Measurements from ENCODE around the gene RAPH1.

The RAPH1 gene

GRCh38 chr2:203535078-203535783, at the start of gene RAPH1:
Gene RAPH1 (minus strand): TSS chr2:203535301. CDS start chr2:203495353, 39,948 bp downstream.
- peak; percentile 7 to 26 for DNase-seq (ENCODE audit: low read depth in 2 of 2, low spot score in 1 of 2)

DNA sequence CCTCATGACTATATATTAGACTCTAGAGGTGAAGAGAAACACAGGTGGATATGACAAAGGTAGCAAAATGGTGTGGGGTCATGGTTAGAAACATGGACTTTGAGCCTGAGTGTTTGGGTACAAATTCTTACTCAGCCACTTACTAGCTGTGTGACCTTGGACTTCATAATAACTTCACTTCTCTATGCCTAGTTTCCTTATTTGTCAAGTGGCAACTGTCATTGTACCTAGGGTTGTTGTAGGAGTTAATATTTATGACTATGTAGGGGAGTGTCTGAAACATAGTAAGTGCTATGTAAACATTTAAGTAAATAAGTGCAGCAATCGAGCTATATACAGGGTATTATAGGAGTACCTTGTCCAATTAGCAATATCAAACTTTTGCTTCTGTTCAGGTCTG, 49.7 kb upstream of the RAPH1 start:
- DNase-seq (ENCODE audit: low read depth in 2 of 2, low spot score in 1 of 2), result no peak

DNA sequence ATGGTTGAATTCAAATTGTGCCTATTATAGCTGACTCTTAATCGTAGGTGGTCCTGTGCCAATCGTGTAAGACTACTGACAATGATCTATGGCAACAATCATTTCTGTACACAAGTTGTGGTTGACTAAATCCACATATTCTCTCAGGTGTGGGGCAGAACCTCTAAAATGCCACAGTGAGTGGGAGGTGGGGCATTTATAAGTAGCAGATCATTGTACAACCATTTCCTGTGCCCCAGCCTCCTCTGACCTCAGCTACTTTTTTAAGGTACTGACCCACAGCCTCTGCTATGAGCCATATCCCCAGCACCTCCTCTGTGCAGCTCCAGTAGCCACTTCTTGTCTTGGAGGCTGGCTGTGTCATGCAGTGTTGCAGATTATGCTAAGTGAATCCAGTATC, 48.6 kb upstream of the RAPH1 start:
- DNase-seq (ENCODE audit: low read depth in 2 of 2, low spot score in 1 of 2), result no peak

GRCh38 chr2:203583084-203583695, 48.1 kb upstream of the RAPH1 start:
- no peak for DNase-seq (ENCODE audit: low read depth in 2 of 2, low spot score in 1 of 2)

DNA sequence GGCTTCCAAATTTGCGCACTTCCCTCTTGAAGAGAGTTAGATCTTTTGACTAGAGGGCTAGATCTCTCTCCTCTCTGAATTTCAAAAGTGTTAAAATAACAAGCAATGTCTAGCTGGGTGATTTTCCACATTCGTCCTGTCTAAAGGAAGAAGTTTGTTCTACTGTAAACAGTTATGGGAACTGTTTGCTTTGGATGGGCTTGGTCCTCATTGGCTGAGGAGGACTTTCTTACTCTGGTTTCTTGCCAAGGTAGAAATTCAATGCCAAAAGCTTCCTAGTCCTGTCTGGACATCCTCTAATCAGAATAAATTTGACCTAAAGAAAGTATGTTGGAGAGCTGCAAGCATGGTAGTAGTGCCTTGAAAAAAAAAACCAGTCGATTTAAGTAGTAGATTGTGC, 47.4 kb upstream of the RAPH1 start:
- DNase-seq (ENCODE audit: low read depth in 2 of 2, low spot score in 1 of 2), result no peak

GRCh38 chr2:203580844-203581243, 45.7 kb upstream of the RAPH1 start:
- DNase-seq (ENCODE audit: low read depth in 2 of 2, low spot score in 1 of 2), result no peak

GRCh38 chr2:203579730-203580129, 44.6 kb upstream of the RAPH1 start:
- no peak for DNase-seq (ENCODE audit: low read depth in 2 of 2, low spot score in 1 of 2)

- DNase-seq (ENCODE audit: low read depth in 2 of 2, low spot score in 1 of 2), result no peak
These were observed 43.9 kb upstream of the RAPH1 start for GRCh38 chr2:203578759-203579643.

DNA sequence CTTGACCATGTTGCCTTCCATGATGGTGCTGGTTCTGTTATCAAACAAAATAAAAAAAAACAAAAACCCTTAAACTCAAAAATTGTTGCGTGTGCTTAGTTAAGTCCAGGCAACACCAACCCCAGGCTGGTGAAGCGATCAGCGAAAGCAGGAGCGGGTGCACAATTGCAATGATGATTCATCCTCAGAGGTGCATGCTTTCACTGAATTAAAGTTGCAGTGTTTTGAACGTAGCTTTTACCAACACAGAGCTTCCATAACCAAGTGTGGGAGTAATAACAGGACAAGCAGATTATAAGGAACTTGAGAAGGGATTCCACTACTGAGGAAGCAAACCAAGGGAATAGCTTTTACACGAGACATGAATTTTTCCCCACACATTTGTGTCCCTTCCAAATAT, 39.7 kb upstream of the RAPH1 start:
- no peak for DNase-seq (ENCODE audit: low read depth in 2 of 2, low spot score in 1 of 2)

DNA sequence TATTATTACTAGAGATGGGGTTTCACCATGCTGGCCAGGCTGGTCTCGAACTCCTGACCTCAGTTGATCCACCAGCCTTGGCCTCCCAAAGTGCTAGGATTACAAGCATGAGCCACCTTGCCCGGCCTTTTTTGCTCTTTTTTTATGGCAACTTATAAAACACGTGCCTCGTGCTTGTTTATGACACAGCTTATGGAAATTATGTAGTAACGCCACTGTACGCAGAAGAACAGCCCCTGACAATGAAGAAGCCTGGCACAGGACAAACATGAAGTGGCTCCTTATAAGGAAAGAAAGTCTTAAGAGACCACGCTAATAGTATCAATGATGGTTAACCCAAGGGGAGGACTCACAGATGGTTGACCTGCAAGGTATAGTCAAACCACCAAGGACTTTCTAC, 37.2 kb upstream of the RAPH1 start:
- DNase-seq (ENCODE audit: low read depth in 2 of 2, low spot score in 1 of 2), result no peak

DNA sequence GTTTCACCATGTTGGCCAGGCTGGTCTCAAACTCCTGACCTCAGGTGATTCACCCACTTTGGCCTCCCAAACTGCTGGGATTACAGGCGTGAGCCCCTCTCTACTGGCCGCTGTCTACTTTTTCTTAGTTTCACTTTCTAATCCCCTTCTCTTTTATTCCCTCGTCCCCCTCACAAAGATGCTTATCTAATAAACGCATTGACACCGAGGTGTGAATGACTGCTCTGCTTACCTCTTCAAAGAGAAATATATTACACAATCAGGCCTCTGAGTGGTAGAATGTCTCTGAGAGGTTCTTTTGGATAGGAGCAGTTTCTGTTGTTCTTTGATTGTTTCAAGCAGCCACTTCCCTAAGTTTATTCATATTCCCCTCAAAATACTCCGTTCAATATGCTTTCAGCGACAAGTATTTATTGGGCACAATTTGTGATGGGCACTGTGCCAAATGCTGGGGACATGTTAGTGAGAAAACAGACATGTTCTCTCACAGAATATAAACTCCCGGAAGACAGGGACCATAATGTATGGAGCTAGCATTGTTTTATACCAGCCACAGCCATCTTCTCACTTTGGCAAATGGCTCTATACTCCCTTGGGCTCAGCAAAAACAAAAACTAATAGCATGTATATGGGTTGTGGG, 34.7 kb upstream of the RAPH1 start:
- no peak for DNase-seq (ENCODE audit: low read depth in 2 of 2, low spot score in 1 of 2)

GRCh38 chr2:203567691-203568090, 32.6 kb upstream of the RAPH1 start:
- DNase-seq (ENCODE audit: low read depth in 2 of 2, low spot score in 1 of 2), result no peak

DNA sequence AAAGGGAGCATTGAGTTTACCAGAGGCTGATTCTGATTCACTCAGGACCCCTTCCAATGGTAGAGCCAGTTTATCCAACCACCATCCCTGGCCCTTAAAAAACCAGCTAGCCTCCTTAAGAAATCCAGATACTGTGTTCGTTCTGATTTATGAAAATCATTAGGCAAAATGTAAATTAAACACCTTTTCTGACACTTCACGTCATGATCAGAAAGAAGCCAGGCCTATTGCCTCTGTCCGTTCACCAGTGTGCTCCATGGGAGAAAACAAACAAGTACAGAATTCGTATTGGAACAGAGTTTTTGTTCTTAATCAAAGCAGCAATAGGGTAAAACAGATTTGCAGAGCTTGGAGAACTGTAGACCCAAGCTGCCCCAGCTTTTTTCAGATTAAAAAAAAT, 31.1 kb upstream of the RAPH1 start:
- DNase-seq (ENCODE audit: low read depth in 2 of 2, low spot score in 1 of 2), result no peak

GRCh38 chr2:203565076-203565475, 30.0 kb upstream of the RAPH1 start:
- no peak for DNase-seq (ENCODE audit: low read depth in 2 of 2, low spot score in 1 of 2)

GRCh38 chr2:203562268-203562667, 27.2 kb upstream of the RAPH1 start:
- DNase-seq (ENCODE audit: low read depth in 2 of 2, low spot score in 1 of 2), result no peak

DNA sequence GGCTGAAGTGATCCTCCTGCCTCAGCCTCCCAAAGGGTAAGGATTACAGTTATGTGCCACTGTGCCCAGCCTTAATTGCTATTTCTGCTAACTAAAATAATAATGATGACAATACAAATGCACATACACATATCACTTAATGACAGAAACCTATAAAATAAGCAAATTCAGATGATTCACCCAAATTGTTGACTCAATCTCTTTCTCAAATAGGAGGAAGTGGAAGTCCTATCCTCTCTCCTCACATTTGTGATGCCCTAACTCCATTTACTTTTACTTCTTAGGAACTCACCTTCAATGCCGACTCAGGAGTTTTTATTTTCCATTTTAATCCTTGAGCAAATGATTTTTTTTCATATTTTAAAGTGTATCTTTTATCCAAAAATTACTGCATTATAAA, 24.5 kb upstream of the RAPH1 start:
- DNase-seq (ENCODE audit: low read depth in 2 of 2, low spot score in 1 of 2), result no peak

- no peak for DNase-seq (ENCODE audit: low read depth in 2 of 2, low spot score in 1 of 2)
These were observed 18.7 kb upstream of the RAPH1 start for GRCh38 chr2:203553784-203554183.

- no peak for DNase-seq (ENCODE audit: low read depth in 2 of 2, low spot score in 1 of 2)
These were observed 16.7 kb upstream of the RAPH1 start for GRCh38 chr2:203551778-203552177.

DNA sequence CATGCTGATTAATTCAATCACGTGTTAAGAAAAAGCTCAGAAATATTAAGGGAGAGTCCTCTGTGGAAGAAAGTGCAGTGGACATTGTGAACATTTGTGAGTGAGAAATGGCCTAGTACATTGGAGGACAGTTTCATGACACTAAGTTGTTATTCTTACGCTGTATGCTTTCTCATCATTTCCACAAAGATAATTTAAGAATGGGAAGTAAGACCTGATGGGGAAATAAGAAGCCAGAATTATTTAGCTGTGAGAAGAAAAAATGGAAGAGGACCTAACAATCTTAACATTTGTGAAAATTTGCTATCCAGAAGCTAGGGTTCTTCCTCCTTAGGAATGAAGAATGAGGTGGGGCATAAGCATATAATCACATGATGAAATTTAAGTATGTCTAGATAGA, 15.2 kb upstream of the RAPH1 start:
- DNase-seq (ENCODE audit: low read depth in 2 of 2, low spot score in 1 of 2), result no peak

GRCh38 chr2:203549406-203549805, 14.3 kb upstream of the RAPH1 start:
- DNase-seq (ENCODE audit: low read depth in 2 of 2, low spot score in 1 of 2), result no peak

DNA sequence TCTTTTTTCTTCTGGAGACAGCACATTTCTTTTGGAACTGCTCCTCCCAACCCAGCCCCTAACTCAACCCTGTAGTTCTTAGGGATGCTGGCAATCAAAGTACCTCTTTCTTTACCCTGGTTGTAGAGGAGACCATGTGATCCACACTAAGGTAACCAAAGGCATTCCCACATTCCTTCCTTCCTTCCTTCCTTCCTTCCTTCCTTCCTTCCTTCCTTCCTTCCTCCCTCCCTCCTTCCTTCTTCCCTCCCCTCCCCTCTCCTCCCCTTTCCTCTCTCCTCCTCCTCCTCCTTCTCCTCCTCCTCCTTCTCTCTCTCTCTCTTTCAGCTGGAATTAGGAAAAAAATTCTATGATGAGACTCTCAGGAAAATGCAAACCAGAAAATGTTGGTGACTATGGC, 13.8 kb upstream of the RAPH1 start:
- DNase-seq (ENCODE audit: low read depth in 2 of 2, low spot score in 1 of 2), result no peak

GRCh38 chr2:203547356-203547755, 12.3 kb upstream of the RAPH1 start:
- DNase-seq (ENCODE audit: low read depth in 2 of 2, low spot score in 1 of 2), result no peak

Data from stimulated activated CD8-positive, alpha-beta memory T cell treated with anti-CD3 and anti-CD28 coated beads, Interleukin-4, amount 100 ng/mL, for 1 hour (primary cell).